Stimulated activated CD8-positive, alpha-beta memory T cell treated with anti-CD3 and anti-CD28 coated beads, Interleukin-4, amount 100 ng/mL, for 24 hours (primary cell): ENCODE results near the gene FTSJ1.
"Not testable (repeated sequence)": the region's sequence is repeated elsewhere in the genome, so short reads cannot be mapped to it uniquely, and the experiment has no call there.

Experiments
- DNase-seq: peaks from one replicate; pipeline ENCODE4 v3.0.0-alpha.2; 2020; ENCODE audit warnings: low read depth

FTSJ1 gene

GRCh38 chrX:48498374-48498809 lies 22.4 kb downstream of the FTSJ1 start:
- no peak for DNase-seq

DNA sequence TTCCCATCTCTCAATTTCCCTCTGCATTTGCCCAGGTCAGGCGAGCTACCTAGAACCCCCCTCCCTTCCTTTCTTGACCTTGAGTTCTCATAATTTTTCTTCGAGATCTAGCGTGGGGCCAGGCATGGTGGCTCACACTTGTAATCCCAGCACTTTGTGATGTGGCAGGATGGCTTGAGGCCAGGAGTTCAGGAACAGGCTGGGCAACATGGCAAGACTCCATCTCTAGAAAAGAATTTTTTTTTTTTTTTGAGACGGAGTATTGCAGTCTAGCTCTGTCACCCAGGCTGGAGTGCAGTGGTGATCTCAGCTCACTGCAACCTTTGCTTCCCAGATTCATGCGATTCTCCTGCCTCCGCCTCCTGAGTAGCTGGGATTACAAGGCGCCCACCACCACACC lies 28.3 kb downstream of the FTSJ1 start:
- no peak for DNase-seq

DNA sequence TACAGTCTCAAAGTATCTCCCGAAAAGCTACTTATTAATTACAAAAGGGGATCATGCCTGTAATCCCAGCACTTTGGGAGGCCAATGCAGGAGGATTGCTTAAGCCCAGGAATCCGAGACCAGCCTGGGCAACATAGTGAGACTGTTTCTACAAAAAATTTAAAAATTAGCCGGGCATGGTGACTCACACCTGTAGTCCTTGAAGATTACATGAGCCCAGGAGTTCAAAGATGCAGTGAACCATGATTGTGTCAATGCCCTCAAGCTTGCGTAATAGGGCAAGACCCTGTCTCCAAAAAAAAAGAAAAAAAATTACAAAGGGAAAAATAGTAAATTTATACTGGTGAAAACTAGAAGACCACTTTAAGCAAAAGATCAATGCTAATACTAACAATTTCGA lies 29.5 kb downstream of the FTSJ1 start:
- DNase-seq = no peak

GRCh38 chrX:48507246-48507645 lies 31.2 kb downstream of the FTSJ1 start:
- DNase-seq = no peak

- DNase-seq = peak; percentile 78
These were observed 32.6 kb downstream of the FTSJ1 start, which contains the start of gene PORCN for GRCh38 chrX:48508400-48509244. Gene PORCN, plus strand, starts transcription at chrX:48508992. Its CDS starts 829 bp downstream, at chrX:48509821.

DNA sequence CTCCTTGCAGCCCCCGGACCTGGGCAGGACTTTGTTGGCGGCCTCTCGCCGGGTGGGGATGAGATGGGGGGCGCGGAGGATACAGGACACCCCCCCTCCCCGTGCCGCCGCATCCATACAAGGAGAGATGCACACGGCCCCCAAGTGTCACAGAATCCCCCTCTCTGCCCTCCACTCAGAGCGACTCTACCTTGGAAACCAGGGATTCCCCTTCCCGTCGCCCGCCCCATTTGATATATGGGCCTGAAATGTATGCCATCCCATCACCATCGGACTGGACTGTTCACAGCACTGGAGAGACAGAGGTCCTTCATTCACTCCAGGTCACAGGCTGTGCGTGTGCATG lies 33.2 kb downstream of the FTSJ1 start:
- no peak for DNase-seq

DNA sequence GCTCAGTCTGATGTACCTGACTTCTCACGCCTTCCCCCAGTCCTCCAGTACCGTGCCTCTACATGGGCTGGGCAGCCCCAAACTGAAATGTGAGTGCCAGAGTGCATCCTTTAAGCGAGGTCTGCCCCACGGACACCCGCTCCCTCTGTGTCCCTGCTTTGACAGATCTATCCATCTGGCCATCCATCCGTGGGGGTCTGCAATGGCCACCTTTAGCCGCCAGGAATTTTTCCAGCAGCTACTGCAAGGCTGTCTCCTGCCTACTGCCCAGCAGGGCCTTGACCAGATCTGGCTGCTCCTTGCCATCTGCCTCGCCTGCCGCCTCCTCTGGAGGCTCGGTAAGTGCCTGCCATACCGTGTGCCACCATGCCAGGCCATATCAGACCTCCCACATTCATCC lies 33.6 kb downstream of the FTSJ1 start:
- no peak for DNase-seq

GRCh38 chrX:48511560-48511959 lies 35.6 kb downstream of the FTSJ1 start:
- no peak for DNase-seq

DNA sequence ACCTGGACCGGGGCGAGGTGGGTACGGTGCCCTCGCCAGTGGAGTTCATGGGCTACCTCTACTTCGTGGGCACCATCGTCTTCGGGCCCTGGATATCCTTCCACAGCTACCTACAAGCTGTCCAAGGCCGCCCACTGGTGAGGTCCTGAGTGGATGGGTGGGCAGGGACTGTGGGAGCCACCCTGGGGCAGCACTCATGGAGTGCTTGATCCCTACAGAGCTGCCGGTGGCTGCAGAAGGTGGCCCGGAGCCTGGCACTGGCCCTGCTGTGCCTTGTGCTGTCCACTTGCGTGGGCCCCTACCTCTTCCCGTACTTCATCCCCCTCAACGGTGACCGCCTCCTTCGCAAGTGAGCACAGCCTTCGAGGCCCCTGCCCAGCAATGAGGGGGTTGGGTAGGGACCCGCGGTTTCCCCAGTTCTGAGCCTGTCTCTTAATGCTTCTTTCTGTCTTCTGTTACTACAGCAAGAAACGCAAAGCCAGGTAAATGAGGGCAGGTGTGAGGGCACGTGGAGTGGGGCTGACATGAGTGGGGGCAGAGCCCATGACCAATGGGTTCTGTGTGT lies 36.5 kb downstream of the FTSJ1 start:
- DNase-seq = no peak

GRCh38 chrX:48513670-48514069 lies 37.7 kb downstream of the FTSJ1 start:
- DNase-seq = no peak

- no peak for DNase-seq
These were observed 38.3 kb downstream of the FTSJ1 start for GRCh38 chrX:48514126-48514806.

DNA sequence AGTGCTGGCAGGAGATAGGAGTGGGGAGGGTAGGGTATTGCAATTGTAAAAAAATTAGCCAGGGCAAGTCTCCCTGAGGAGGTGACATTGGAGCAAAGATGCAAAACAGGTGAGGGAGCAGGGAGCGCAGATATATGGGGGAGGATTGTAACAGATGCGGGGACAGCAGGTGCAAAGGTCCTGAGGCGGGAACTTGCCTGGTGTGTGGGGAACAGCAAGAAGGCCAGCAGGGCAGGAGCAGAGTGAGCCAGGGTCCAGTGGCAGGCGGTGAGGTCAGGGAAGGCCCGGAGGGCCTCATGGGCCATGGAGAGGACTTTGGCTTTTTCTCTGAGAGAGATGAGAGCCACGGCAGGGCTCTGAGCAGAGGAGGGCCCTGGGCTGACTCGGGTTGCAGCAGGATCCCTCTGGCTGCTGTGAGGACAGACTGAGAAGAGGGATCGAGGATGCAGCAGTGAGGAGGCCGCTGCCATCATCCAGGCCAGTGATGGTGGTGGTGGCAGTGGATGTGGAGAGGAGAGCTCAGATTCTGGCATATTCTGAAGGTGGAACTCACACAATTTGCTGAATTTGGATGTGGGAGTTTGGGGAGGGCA lies 39.0 kb downstream of the FTSJ1 start:
- no peak for DNase-seq

DNA sequence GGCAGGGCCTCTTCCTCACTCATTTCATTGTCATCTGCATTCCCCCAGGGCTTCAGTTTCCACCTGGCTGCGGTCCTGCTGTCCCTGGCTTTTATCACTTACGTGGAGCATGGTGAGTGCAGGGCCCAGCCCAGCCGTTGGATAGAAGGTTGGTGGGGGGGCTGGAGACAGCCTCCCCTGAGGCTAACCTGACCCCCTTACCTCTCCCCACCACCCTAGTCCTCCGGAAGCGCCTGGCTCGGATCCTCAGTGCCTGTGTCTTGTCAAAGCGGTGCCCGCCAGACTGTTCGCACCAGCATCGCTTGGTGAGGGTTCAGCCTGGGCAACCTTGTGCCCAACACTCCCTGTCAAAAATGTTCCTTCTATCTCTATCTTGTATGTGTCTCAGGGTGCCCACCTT lies 39.8 kb downstream of the FTSJ1 start:
- no peak for DNase-seq

GRCh38 chrX:48516285-48516684 lies 40.3 kb downstream of the FTSJ1 start:
- no peak for DNase-seq

- DNase-seq = no peak
These were observed 41.0 kb downstream of the FTSJ1 start for GRCh38 chrX:48516987-48517386.

GRCh38 chrX:48519481-48519880 lies 43.5 kb downstream of the FTSJ1 start:
- not testable (repeated sequence) for DNase-seq

GRCh38 chrX:48520455-48520854 lies 44.5 kb downstream of the FTSJ1 start:
- DNase-seq = no peak

GRCh38 chrX:48520976-48521352 lies 45.0 kb downstream of the FTSJ1 start:
- no peak for DNase-seq

- DNase-seq = peak; percentile 85
These were observed 45.6 kb downstream of the FTSJ1 start, which contains the start of gene EBP for GRCh38 chrX:48521353-48522243. Gene EBP, plus strand, starts transcription at chrX:48521808. Its CDS starts 1,964 bp downstream, at chrX:48523772.

GRCh38 chrX:48522291-48522690 lies 46.3 kb downstream of the FTSJ1 start:
- no peak for DNase-seq

- no peak for DNase-seq
These were observed 47.7 kb downstream of the FTSJ1 start for GRCh38 chrX:48523682-48524081.

DNA sequence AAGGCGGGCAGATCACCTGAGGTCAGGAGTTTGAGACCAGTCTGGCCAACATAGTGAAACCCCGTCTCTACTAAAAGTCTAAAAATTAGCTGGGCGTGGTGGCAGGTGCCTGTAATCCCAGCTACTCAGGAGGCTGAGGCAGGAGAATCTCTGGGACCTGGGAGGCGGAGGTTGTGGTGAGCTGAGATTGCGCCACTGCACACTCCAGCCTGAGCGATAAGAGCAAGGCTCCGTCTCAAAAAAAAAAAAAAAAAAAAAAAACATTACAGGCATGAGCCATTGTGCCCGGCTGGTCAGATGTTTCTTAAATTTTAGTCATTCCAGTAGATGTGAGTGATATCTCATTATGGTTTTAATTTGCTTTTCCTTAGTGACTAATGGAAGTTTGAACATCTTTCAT lies 49.9 kb downstream of the FTSJ1 start:
- not testable (repeated sequence) for DNase-seq
